Effector memory CD4-positive, alpha-beta T cell (primary cell): Measurements from ENCODE around the gene ROM1.
"Not testable (repeated sequence)": the region's sequence is repeated elsewhere in the genome, so short reads cannot be mapped to it uniquely, and the experiment has no call there.

ENCODE experiments used
- DNase-seq, 3 donors: peaks; one replicate each; pipeline ENCODE4 v3.0.0-alpha.2; 2020
- H3K27ac ChIP-seq: 2 replicates; pipeline ENCODE4 v1.7.0; 2013; ENCODE audit warnings: mild to moderate bottlenecking, low read length, moderate library complexity; ENCODE audit not compliant: insufficient read depth, poor library complexity, severe bottlenecking
- H3K27me3 ChIP-seq: replicated peaks from 2 replicates; pipeline ENCODE4 v1.7.0; 2013; ENCODE audit warnings: mild to moderate bottlenecking, low read length; ENCODE audit not compliant: insufficient read depth, control insufficient read depth, poor library complexity, severe bottlenecking
- H3K36me3 ChIP-seq: 2 replicates; pipeline ENCODE4 v1.7.0; 2013; ENCODE audit warnings: mild to moderate bottlenecking, low read length, moderate library complexity; ENCODE audit not compliant: control insufficient read depth, insufficient read depth
- H3K4me1 ChIP-seq: 2 replicates; pipeline ENCODE4 v1.7.0; 2013; ENCODE audit warnings: low read length, mild to moderate bottlenecking; ENCODE audit not compliant: control insufficient read depth, insufficient read depth, poor library complexity, severe bottlenecking
- H3K4me3 ChIP-seq: 2 replicates; pipeline ENCODE4 v1.7.0; 2013; ENCODE audit warnings: low read length, low read depth, mild to moderate bottlenecking; ENCODE audit not compliant: insufficient read depth, poor library complexity, severe bottlenecking
- H3K9me3 ChIP-seq: 2 replicates; pipeline ENCODE4 v1.7.0; 2013; ENCODE audit warnings: mild to moderate bottlenecking, low read length, moderate library complexity; ENCODE audit not compliant: control insufficient read depth

Gene ROM1

DNA sequence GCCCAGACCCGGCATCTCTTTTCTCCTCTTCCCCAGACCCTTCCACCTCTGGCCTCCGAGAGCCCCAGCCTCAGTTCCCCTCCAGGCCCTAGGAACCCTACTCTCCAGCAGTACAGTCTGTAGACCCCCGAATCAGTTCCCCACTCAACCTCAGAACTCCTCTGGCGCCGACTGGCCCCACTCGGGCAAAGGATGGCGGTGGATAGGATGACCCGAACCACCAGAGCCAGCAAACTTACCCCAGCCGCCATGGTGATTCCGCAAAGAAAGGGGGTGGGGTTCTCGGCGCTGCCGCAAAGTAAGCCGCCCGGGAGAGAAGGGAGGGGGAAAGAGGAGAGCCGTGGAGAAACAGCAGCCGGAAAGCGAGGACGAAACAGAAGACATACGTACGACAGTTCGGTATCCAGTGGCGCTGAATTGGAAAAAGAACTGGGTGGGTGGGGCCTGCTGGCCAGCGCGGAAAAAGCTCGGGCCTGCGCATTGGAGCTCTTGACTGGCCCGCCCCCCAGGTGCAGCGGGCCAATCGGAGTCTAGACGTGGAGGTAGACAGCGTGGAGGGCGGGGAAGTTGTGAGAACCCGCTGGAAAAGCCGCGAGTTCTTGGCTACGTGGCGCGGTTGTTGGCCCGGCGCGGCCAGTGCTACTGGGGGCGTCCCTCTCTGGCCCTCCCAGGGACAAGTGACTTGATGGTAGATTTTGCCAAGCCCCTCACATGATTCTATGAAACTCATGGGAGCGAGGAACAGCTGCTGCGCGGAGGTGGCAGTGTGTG lies 39.3 kb upstream of the ROM1 start, which contains the start of gene EEF1G:
TSS of gene EEF1G (minus strand) at position 300 of the 771 bp plus-strand sequence. CDS start at position 251, 49 bp downstream.
- peaks cover 39% of the 10 kb centered on the region for H3K36me3 ChIP-seq
- H3K27ac ChIP-seq = peak within 1 kb of the TSS; percentile 84
- peak within 1 kb of the TSS; percentile 97 for H3K4me3 ChIP-seq
- H3K4me1 ChIP-seq = peaks cover 15% of the 10 kb centered on the region
- no peaks in the 10 kb centered on the region for H3K9me3 ChIP-seq
- DNase-seq = peak; percentile 96 to 98 (median 98)
- H3K27me3 ChIP-seq = no peaks in the 10 kb centered on the region

- H3K27me3 ChIP-seq = no peaks in the 10 kb centered on the region
- H3K4me1 ChIP-seq = peaks cover 15% of the 10 kb centered on the region
- no peak for DNase-seq
- peak overlapping the region; percentile 84 for H3K4me3 ChIP-seq
- H3K36me3 ChIP-seq = peaks cover 45% of the 10 kb centered on the region
- H3K27ac ChIP-seq = peak overlapping the region; percentile 79
- no peaks in the 10 kb centered on the region for H3K9me3 ChIP-seq
Observed at GRCh38 chr11:62574363-62575071, 38.5 kb upstream of the ROM1 start.

DNA sequence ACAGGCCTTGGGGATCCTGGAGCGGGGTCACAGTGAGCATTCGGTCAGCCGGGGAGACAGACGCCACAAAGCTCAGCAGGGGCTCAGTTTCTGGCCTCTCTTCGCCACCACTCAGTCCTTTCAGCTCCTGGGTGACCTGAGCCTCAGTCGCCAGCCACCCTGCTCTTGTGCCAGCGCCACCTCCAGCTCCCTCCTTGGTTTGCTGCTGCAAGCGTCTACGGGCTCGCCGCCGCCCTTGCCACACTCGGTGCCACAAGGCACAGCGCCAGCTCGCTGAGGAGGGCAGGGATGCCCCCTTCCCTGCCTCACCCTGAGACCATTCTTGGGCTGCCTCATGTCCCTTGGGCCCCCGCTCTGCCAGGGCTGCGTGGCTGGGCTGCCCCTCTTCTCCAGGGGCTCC lies 37.9 kb upstream of the ROM1 start:
- no peak overlapping the region for H3K27ac ChIP-seq
- no peak overlapping the region for H3K4me3 ChIP-seq
- peaks cover 15% of the 10 kb centered on the region for H3K4me1 ChIP-seq
- no peaks in the 10 kb centered on the region for H3K27me3 ChIP-seq
- no peaks in the 10 kb centered on the region for H3K9me3 ChIP-seq
- peaks cover 39% of the 10 kb centered on the region for H3K36me3 ChIP-seq
- no peak for DNase-seq

- Histone ChIP-seq H3K4me1 (peaks cover 15% of the 10 kb centered on the region), H3K27ac (no peak overlapping the region), H3K4me3 (no peak overlapping the region), H3K9me3 (no peaks in the 10 kb centered on the region), H3K27me3 (no peaks in the 10 kb centered on the region), H3K36me3 (peaks cover 34% of the 10 kb centered on the region)
- DNase-seq = no peak
Observed at GRCh38 chr11:62575837-62576236, 37.2 kb upstream of the ROM1 start.

DNA sequence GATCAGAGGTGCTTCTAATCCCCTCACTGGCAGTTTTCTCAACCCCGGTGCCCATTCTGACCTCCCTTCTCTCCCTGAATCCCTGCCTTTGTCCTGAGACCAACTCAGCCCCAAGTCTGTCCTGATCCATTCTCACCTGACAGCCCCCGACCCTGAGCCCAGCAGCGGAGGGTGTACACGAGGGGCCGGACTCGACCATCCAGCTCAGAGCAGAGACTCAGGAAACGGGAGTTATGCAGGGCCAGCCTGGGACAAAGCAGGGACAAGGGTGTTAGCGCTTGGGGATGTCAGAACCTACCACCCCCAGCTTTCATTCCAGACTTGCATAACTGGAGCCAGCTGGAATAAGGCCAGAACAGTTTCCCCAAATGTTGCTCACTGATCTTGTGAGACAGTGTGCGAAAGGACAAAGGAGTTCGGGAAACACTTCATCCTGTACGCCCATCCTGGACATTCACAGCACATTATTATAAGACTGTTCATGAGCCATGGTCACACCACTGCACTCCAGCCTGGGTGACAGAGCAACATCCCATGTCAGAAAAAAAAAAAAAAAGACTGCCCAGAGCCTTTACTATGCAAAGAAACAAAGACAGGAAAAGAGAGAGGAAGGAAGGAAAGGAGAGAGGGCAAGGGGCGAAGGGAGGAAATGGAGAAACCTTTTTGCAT lies 35.9 kb upstream of the ROM1 start:
- H3K9me3 ChIP-seq = no peaks in the 10 kb centered on the region
- H3K4me3 ChIP-seq = no peak overlapping the region
- peaks cover 12% of the 10 kb centered on the region for H3K4me1 ChIP-seq
- H3K27ac ChIP-seq = no peak overlapping the region
- no peak for DNase-seq
- H3K27me3 ChIP-seq = no peaks in the 10 kb centered on the region
- peaks cover 30% of the 10 kb centered on the region for H3K36me3 ChIP-seq

GRCh38 chr11:62578541-62578940 lies 34.5 kb upstream of the ROM1 start:
- Histone ChIP-seq H3K27me3 (no peaks in the 10 kb centered on the region), H3K4me1 (no peaks in the 10 kb centered on the region), H3K27ac (no peak overlapping the region), H3K36me3 (peaks cover 34% of the 10 kb centered on the region), H3K9me3 (no peaks in the 10 kb centered on the region), H3K4me3 (no peak overlapping the region)
- no peak for DNase-seq

DNA sequence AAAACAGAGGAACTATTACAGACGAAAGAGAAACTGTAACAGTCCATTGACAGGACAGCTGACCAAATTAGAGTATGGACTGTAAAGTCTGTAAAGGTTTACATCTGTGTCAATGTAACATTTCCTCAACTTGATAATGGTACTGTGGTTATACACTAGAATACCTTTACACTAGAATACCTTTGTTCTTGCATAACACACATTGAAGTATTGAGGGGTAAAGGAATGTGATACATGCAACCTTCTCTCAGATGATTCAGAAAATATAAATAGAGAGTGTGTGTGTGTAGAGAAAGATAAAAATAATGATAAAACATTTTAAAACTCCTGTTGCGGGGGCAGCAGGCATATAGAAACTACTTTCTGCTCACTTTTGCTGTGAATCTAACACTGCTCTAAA lies 33.8 kb upstream of the ROM1 start:
- no peak for DNase-seq
- Histone ChIP-seq H3K27ac (no peak overlapping the region), H3K4me3 (no peak overlapping the region), H3K4me1 (no peaks in the 10 kb centered on the region), H3K9me3 (no peaks in the 10 kb centered on the region), H3K36me3 (peaks cover 36% of the 10 kb centered on the region), H3K27me3 (no peaks in the 10 kb centered on the region)

DNA sequence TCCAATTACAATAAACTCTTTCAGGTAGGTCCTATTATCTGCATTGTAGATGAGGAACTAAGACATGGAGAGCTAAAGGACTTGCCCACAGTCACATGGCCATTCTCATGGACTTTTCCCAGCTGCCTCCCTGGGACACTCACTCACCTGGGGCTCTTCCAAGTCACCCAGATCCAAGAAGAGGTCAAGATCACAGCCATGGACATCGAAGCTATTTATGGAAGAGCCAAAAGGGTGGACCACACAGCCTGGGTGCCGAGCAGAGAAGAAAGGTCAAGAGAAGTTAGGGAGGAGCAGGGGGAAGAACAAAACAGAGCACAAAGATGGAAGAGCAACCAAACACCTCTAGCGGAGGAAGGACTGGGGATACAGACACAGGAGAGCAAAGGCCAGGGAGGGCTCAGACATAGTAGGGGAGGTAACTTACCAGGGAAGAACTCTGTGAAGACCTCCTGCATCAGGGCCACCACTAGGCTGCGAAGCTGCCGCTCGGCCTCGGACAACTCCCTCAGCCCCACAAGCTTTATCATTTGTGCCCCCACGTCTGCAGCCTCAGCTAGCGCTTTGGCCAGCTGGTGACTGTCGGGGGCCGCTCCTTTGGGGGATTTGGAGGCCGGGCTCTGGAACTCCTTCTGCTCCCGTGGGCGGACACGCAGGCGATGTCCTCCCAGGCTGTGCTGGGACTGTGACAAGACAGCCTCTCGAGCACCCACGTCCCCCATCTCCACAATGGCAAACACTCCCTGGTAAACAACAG lies 31.9 kb upstream of the ROM1 start:
- Histone ChIP-seq H3K27me3 (no peaks in the 10 kb centered on the region), H3K36me3 (peaks cover 46% of the 10 kb centered on the region), H3K4me3 (no peak overlapping the region), H3K9me3 (no peaks in the 10 kb centered on the region), H3K27ac (no peak overlapping the region), H3K4me1 (no peaks in the 10 kb centered on the region)
- DNase-seq = no peak

DNA sequence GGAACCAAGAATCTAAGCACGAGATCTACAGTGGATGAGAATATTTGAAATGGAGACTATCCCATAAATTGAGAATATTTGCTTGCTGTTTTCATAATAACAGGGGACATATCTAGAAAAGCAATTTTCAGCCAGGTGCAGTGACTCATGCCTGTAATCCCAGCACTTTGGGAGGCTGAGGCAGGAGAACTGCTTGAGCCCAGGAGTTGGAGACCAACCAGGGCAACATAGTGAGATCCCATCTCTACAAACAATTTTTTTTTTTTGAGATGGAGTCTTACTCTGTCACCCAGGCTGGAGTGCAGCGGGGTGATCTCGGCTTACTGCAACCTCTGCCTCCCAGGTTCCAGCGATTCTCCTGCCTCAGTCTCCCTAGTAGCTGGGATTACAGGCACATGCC lies 31.3 kb upstream of the ROM1 start:
- peaks cover 48% of the 10 kb centered on the region for H3K36me3 ChIP-seq
- not testable (repeated sequence) for H3K4me1 ChIP-seq, H3K27ac ChIP-seq, H3K9me3 ChIP-seq, H3K4me3 ChIP-seq, H3K27me3 ChIP-seq, DNase-seq
